ENCODE measurements around the gene ZNF480. TPM values are rescaled to one million over a fixed set of nuclear protein-coding genes. Genes with fewer than 3 reads are reported as not detected.
A peak's percentile ranks its signal among the peaks of the same experiment; 100 is the strongest.
"Not testable (repeated sequence)": the region's sequence is repeated elsewhere in the genome, so short reads cannot be mapped to it uniquely, and the experiment has no call there.

The ZNF480 gene
- total RNA-seq, 1 donor from 2014 or later = 3.6 TPM

GRCh38 chr19:52292946-52293345, 4.0 kb upstream of the ZNF480 start:
- H3K27me3 Mint-ChIP-seq (ENCODE audit: low read depth); H3K27ac Mint-ChIP-seq; DNase-seq (ENCODE audit: low spot score); intact Hi-C loops (cut with micrococcal nuclease); H3K4me3 Mint-ChIP-seq (ENCODE audit: low read depth): not testable (repeated sequence)
- peaks cover 68% of the 10 kb centered on the region for H3K36me3 Mint-ChIP-seq (ENCODE audit: low read depth)
- peaks cover 11% of the 10 kb centered on the region for H3K4me1 Mint-ChIP-seq (ENCODE audit: low read depth)
- peaks cover 49% of the 10 kb centered on the region for H3K9me3 Mint-ChIP-seq

GRCh38 chr19:52296400-52296772, 583 bp upstream of the ZNF480 start:
- no peak for DNase-seq (ENCODE audit: low spot score)
- intact Hi-C loops (cut with micrococcal nuclease) = no loop called here
- H3K27ac Mint-ChIP-seq = no peak overlapping the region
- peaks cover 14% of the 10 kb centered on the region for H3K4me1 Mint-ChIP-seq (ENCODE audit: low read depth)
- peaks cover 72% of the 10 kb centered on the region for H3K36me3 Mint-ChIP-seq (ENCODE audit: low read depth)
- peaks cover 2% of the 10 kb centered on the region for H3K27me3 Mint-ChIP-seq (ENCODE audit: low read depth)
- H3K9me3 Mint-ChIP-seq = peaks cover 54% of the 10 kb centered on the region
- H3K4me3 Mint-ChIP-seq (ENCODE audit: low read depth) = peak overlapping the region; percentile 75

GRCh38 chr19:52297601-52298364, 814 bp downstream of the ZNF480 start:
- intact Hi-C loops (cut with micrococcal nuclease) = loop anchor here (1.0 kb wide), 2 partner anchors 28 to 341 kb away; partner anchors contain the start of genes ZNF766 and ZNF83
- Mint-ChIP-seq H3K36me3 (ENCODE audit: low read depth) (peaks cover 73% of the 10 kb centered on the region), H3K27ac (peak overlapping the region; percentile 94), H3K9me3 (peaks cover 60% of the 10 kb centered on the region), H3K4me1 (ENCODE audit: low read depth) (peaks cover 14% of the 10 kb centered on the region), H3K4me3 (ENCODE audit: low read depth) (peak overlapping the region; percentile 89), H3K27me3 (ENCODE audit: low read depth) (peaks cover 2% of the 10 kb centered on the region)
- no peak for DNase-seq (ENCODE audit: low spot score)

GRCh38 chr19:52307275-52307674, 10.3 kb downstream of the ZNF480 start:
- Mint-ChIP-seq H3K4me3 (ENCODE audit: low read depth) (no peak overlapping the region), H3K27me3 (ENCODE audit: low read depth) (no peaks in the 10 kb centered on the region), H3K4me1 (ENCODE audit: low read depth) (no peaks in the 10 kb centered on the region), H3K9me3 (peaks cover 80% of the 10 kb centered on the region), H3K27ac (no peak overlapping the region), H3K36me3 (ENCODE audit: low read depth) (peaks cover 90% of the 10 kb centered on the region)
- no peak for DNase-seq (ENCODE audit: low spot score)
- intact Hi-C loops (cut with micrococcal nuclease) = no loop called here

GRCh38 chr19:52322429-52322828, 25.5 kb downstream of the ZNF480 start:
- Mint-ChIP-seq H3K4me1 (ENCODE audit: low read depth) (no peaks in the 10 kb centered on the region), H3K9me3 (peaks cover 89% of the 10 kb centered on the region), H3K36me3 (ENCODE audit: low read depth) (peaks cover 70% of the 10 kb centered on the region)

GRCh38 chr19:52331757-52332156, 34.8 kb downstream of the ZNF480 start:
- Mint-ChIP-seq H3K27me3 (ENCODE audit: low read depth) (no peaks in the 10 kb centered on the region), H3K36me3 (ENCODE audit: low read depth) (peaks cover 16% of the 10 kb centered on the region), H3K27ac (no peak overlapping the region), H3K4me3 (ENCODE audit: low read depth) (no peak overlapping the region), H3K9me3 (peaks cover 57% of the 10 kb centered on the region), H3K4me1 (ENCODE audit: low read depth) (peaks cover 2% of the 10 kb centered on the region)
- intact Hi-C loops (cut with micrococcal nuclease) = no loop called here
- no peak for DNase-seq (ENCODE audit: low spot score)

More at GRCh38 chr19:52322429-52322828, 25.5 kb downstream of the ZNF480 start:
- Mint-ChIP-seq H3K27ac (no peak overlapping the region), H3K27me3 (ENCODE audit: low read depth) (no peaks in the 10 kb centered on the region), H3K4me3 (ENCODE audit: low read depth) (no peak overlapping the region)
- intact Hi-C loops (cut with micrococcal nuclease) = no loop called here
- no peak for DNase-seq (ENCODE audit: low spot score)

- no peak for DNase-seq (ENCODE audit: low spot score)
- H3K27me3 Mint-ChIP-seq (ENCODE audit: low read depth) = no peaks in the 10 kb centered on the region
- H3K4me3 Mint-ChIP-seq (ENCODE audit: low read depth) = peak overlapping the region; percentile 91
- H3K27ac Mint-ChIP-seq = peak overlapping the region; percentile 92
- peaks cover 30% of the 10 kb centered on the region for H3K36me3 Mint-ChIP-seq (ENCODE audit: low read depth)
- peaks cover 56% of the 10 kb centered on the region for H3K9me3 Mint-ChIP-seq
- intact Hi-C loops (cut with micrococcal nuclease) = loop anchor here (1.0 to 5.0 kb wide), 2 partner anchors 62 to 66 kb away; partner anchors contain the start of genes ZNF528 and ZNF766
- H3K4me1 Mint-ChIP-seq (ENCODE audit: low read depth) = peaks cover 8% of the 10 kb centered on the region
Observed at GRCh38 chr19:52335768-52336116, 38.8 kb downstream of the ZNF480 start.

- Mint-ChIP-seq H3K4me1 (ENCODE audit: low read depth) (peaks cover 8% of the 10 kb centered on the region), H3K9me3 (peaks cover 51% of the 10 kb centered on the region), H3K27me3 (ENCODE audit: low read depth) (no peaks in the 10 kb centered on the region), H3K36me3 (ENCODE audit: low read depth) (peaks cover 30% of the 10 kb centered on the region), H3K27ac (peak within 1 kb of the TSS; percentile 92), H3K4me3 (ENCODE audit: low read depth) (peak within 1 kb of the TSS; percentile 91)
- intact Hi-C loops (cut with micrococcal nuclease) = loop anchor here (1.0 to 5.0 kb wide), 2 partner anchors 61 to 67 kb away; partner anchors contain the start of genes ZNF528 and ZNF766
- peak; percentile 82 for DNase-seq (ENCODE audit: low spot score)
Observed at GRCh38 chr19:52336117-52336790, 39.3 kb downstream of the ZNF480 start, which contains the start of gene ZNF610. ZNF610 (plus strand) TSS chr19:52336243; CDS start chr19:52349173, 12,930 bp downstream.

- H3K4me3 Mint-ChIP-seq (ENCODE audit: low read depth) = peak overlapping the region; percentile 91
- peaks cover 8% of the 10 kb centered on the region for H3K4me1 Mint-ChIP-seq (ENCODE audit: low read depth)
- H3K9me3 Mint-ChIP-seq = peaks cover 46% of the 10 kb centered on the region
- H3K27me3 Mint-ChIP-seq (ENCODE audit: low read depth) = no peaks in the 10 kb centered on the region
- intact Hi-C loops (cut with micrococcal nuclease) = loop anchor here (1.0 to 5.0 kb wide), 2 partner anchors 60 to 68 kb away; partner anchors contain the start of genes ZNF528 and ZNF766
- no peak for DNase-seq (ENCODE audit: low spot score)
- H3K36me3 Mint-ChIP-seq (ENCODE audit: low read depth) = peaks cover 27% of the 10 kb centered on the region
- peak overlapping the region; percentile 92 for H3K27ac Mint-ChIP-seq
Observed at GRCh38 chr19:52336791-52337381, 39.9 kb downstream of the ZNF480 start.

GRCh38 chr19:52339022-52339421, 42.1 kb downstream of the ZNF480 start:
- H3K27ac Mint-ChIP-seq; H3K4me1 Mint-ChIP-seq (ENCODE audit: low read depth); H3K4me3 Mint-ChIP-seq (ENCODE audit: low read depth); DNase-seq (ENCODE audit: low spot score); H3K27me3 Mint-ChIP-seq (ENCODE audit: low read depth): not testable (repeated sequence)
- H3K9me3 Mint-ChIP-seq = peaks cover 40% of the 10 kb centered on the region
- intact Hi-C loops (cut with micrococcal nuclease) = loop anchor here (5.0 kb wide), 1 partner anchor 58 kb away; the partner anchor contains the start of gene ZNF528
- H3K36me3 Mint-ChIP-seq (ENCODE audit: low read depth) = peaks cover 27% of the 10 kb centered on the region

- no peak overlapping the region for H3K27ac Mint-ChIP-seq
- peaks cover 10% of the 10 kb centered on the region for H3K36me3 Mint-ChIP-seq (ENCODE audit: low read depth)
- H3K27me3 Mint-ChIP-seq (ENCODE audit: low read depth) = no peaks in the 10 kb centered on the region
- H3K4me1 Mint-ChIP-seq (ENCODE audit: low read depth) = no peaks in the 10 kb centered on the region
- intact Hi-C loops (cut with micrococcal nuclease) = no loop called here
- DNase-seq (ENCODE audit: low spot score) = peak; percentile 15
- peaks cover 44% of the 10 kb centered on the region for H3K9me3 Mint-ChIP-seq
- no peak overlapping the region for H3K4me3 Mint-ChIP-seq (ENCODE audit: low read depth)
Observed at GRCh38 chr19:52343548-52343947, 46.6 kb downstream of the ZNF480 start.

GRCh38 chr19:52345162-52345561, 48.2 kb downstream of the ZNF480 start:
- intact Hi-C loops (cut with micrococcal nuclease) = no loop called here
- Mint-ChIP-seq H3K27ac (no peak overlapping the region), H3K4me1 (ENCODE audit: low read depth) (no peaks in the 10 kb centered on the region), H3K9me3 (peaks cover 43% of the 10 kb centered on the region), H3K4me3 (ENCODE audit: low read depth) (no peak overlapping the region), H3K36me3 (ENCODE audit: low read depth) (peaks cover 17% of the 10 kb centered on the region), H3K27me3 (ENCODE audit: low read depth) (no peaks in the 10 kb centered on the region)
- DNase-seq (ENCODE audit: low spot score) = no peak
